Psoas muscle (tissue), 8 donors: ENCODE measurements around the gene SPON1. TPM values are rescaled to one million over a fixed set of nuclear protein-coding genes. Genes with fewer than 3 reads are reported as not detected.

Source experiments
- ATAC-seq, 4 donors: fragments of 200-7000 bp; cut with Tn5 transposase; one replicate each; pipeline ENCODE4 v1.9.1; 2020; ENCODE audit warnings: moderate library complexity in 3 of 4, mild to moderate bottlenecking in 2 of 4
- DNase-seq, 2 donors: peaks; one replicate each; pipeline ENCODE4 v3.0.0-alpha.2; 2020
- H3K27ac ChIP-seq: fragments of 200-600 bp; one replicate; pipeline ENCODE4 v1.8.0; 2022
- H3K27me3 ChIP-seq, 3 donors: fragments of 200-600 bp in 1 of 3; one replicate each; pipeline versions ENCODE4 v1.6.1 to v1.8.0; 2013 to 2022; ENCODE audit warnings: low read length in 2 of 3, mild to moderate bottlenecking in 2 of 3, moderate library complexity in 1 of 3; ENCODE audit not compliant: insufficient read depth in 3 of 3
- H3K36me3 ChIP-seq, 2 donors: fragments of 200-600 bp in 1 of 2; one replicate each; pipeline versions ENCODE4 v1.6.1 to v1.8.0; 2013 to 2022; ENCODE audit warnings: low read depth in 1 of 2, mild to moderate bottlenecking in 1 of 2, moderate library complexity in 1 of 2; ENCODE audit not compliant: insufficient read depth in 1 of 2
- H3K4me1 ChIP-seq: fragments of 200-600 bp; one replicate; pipeline ENCODE4 v1.8.0; 2022
- H3K4me3 ChIP-seq: fragments of 200-600 bp; one replicate; pipeline ENCODE4 v1.8.0; 2022; ENCODE audit warnings: mild to moderate bottlenecking
- H3K9me3 ChIP-seq: fragments of 200-600 bp; one replicate; pipeline ENCODE4 v1.8.0; 2022
- CTCF ChIP-seq: fragments of 200-600 bp; IDR thresholded peaks from one replicate; pipeline ENCODE4 v1.8.0; 2022; ENCODE audit warnings: antibody characterized with exemption
- WGBS, 3 donors: extraction: QIAGEN DNeasy Blood & Tissue Kit; methylation state at CpG; one replicate each; pipeline versions ENCODE4 v1.1.6 to v1.1.7; 2013; 5-methylcytosine and 5-hydroxymethylcytosine counted together
- intact Hi-C, 2 donors: fragments of 100-400 bp; cut with DNase I; formaldehyde crosslinking; loops; one replicate each; pipeline versions ENCODE4 v1.11.0 to v1.14.2; 2022
- polyA plus RNA-seq, 3 donors: library from polyadenylated mRNA; stranded (reverse); fragments of 200-250 nt; gene quantifications; one replicate each; pipeline ENCODE4 v1.2.3, GENCODE V29; 2013
- total RNA-seq, 4 donors: library from RNA; stranded (reverse); fragmentation: NEBNext Ultra II Directional in 2 of 4; extraction: Animal tissue kit (Norgen Biotek cat#: 25700) in 2 of 4; gene quantifications; one replicate each; pipeline versions ENCODE4 v1.2.1 to v1.2.4, GENCODE V29; 2021 to 2023
- donor health status: healthy with polysubstance abuse.
- donor health status: DM: no; HTN: no; CAD: no; lungs with moderate emphysema.
- donor health status: Bipolar disorder and iron deficiency.
- donor health status: healthy.
- donor health status: DM: yes; HTN: yes; CAD: no.
- donor health status: DM: no; HTN: no; CAD: no.
- donor health status: DM: no; HTN: no; CAD: no.
- donor health status: DM: yes; HTN: yes; CAD: no.

Gene SPON1
- total and polyA plus RNA-seq, 7 donors: 0.24 to 1.6 (median 1.2) TPM

DNA sequence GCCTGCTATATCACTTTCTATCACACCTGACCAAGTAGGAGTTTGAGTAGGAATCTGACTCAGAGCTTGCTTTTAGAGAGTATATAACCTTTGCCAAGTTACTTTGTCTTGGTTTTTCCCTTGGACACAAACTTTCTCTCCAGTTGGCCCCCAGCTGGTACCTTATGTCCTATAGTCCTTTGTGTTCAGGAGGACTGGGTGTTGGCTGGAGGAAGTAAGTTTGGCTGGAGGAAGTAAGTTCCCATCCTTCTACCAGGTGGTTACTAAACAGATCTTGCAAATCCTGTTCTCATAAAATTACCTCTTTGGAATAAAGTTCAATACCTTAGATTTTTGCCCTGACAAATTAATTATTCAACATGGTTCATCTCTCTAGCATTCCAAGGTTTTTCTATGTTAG lies 37.2 kb downstream of the SPON1 start:
- Histone ChIP-seq H3K27ac (no peak overlapping the region), H3K36me3 (no peaks in the 10 kb centered on the region), H3K4me3 (no peak overlapping the region), H3K4me1 (no peaks in the 10 kb centered on the region), H3K27me3 (no peaks in the 10 kb centered on the region), H3K9me3 (peaks cover 5% of the 10 kb centered on the region)
- DNase-seq (no peak), ATAC-seq (no peak)
- intact Hi-C loops: no loop called here
- no peak for TF ChIP-seq CTCF

DNA sequence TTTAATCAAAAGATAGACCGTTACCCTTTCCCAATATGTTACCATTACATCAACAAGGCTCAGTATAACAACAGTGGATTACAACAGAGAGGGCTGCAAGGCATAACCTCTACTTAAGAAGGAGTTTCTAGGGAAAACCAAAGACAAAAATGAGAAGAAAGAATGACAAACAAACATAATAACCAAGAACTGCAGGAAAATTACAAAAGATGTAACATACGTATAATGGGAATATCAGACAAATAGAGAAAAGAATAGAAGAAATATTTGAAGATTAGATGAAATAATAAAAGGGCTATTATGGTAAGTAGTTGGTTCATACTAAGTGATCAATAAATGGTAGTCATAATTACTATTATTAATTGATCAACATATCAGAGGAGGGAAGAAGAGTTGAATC lies 39.1 kb downstream of the SPON1 start:
- H3K27me3 ChIP-seq: no peaks in the 10 kb centered on the region
- WGBS, 3 donors: 95 to 100% (median 97%) methylated on average over 2 of the region's 2 CpGs

DNA sequence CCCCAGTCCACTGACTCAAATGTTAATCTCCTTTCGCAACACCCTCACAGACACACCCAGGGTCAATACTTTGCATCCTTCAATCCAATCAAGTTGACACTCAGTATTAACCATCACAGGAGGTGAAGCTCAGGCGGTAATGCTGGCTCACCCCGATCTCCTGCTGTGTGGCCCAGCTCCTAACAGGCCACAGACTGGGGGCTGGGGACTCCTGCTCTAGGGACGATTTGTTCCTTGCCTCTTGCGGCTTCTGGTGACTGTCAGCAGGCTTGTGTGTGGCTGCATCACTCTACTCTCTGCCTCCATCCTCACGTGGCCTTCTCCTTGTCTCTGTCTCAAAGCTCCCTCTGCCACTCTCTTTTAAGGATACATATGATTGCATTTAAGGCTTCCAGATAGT lies 45.0 kb downstream of the SPON1 start:
- ATAC-seq (no peak), DNase-seq (no peak)
- Histone ChIP-seq H3K36me3 (no peaks in the 10 kb centered on the region), H3K9me3 (peaks cover 5% of the 10 kb centered on the region), H3K27me3 (no peaks in the 10 kb centered on the region), H3K27ac (no peak overlapping the region), H3K4me1 (no peaks in the 10 kb centered on the region), H3K4me3 (no peak overlapping the region)
- TF ChIP-seq CTCF: no peak
- 89 to 93% (median 89%) methylated on average over 6 of the region's 6 CpGs for WGBS, 3 donors
- intact Hi-C loops: no loop called here

More for the DNA sequence above, 39.1 kb downstream of the SPON1 start:
- no peak overlapping the region for H3K27ac ChIP-seq
- H3K36me3 ChIP-seq: no peaks in the 10 kb centered on the region
- TF ChIP-seq CTCF: no peak
- H3K9me3 ChIP-seq: peaks cover 5% of the 10 kb centered on the region
- no peak overlapping the region for H3K4me3 ChIP-seq
- ATAC-seq: no peak
- DNase-seq: no peak
- no peaks in the 10 kb centered on the region for H3K4me1 ChIP-seq
- intact Hi-C loops: no loop called here

- no peaks in the 10 kb centered on the region for H3K27me3 ChIP-seq
- H3K9me3 ChIP-seq: no peaks in the 10 kb centered on the region
- no peak for ATAC-seq
- 56 to 66% (median 59%) methylated on average over 3 of the region's 3 CpGs for WGBS, 3 donors
- H3K4me1 ChIP-seq: no peaks in the 10 kb centered on the region
- no peaks in the 10 kb centered on the region for H3K36me3 ChIP-seq
- no peak for DNase-seq
- intact Hi-C loops: no loop called here
- no peak overlapping the region for H3K27ac ChIP-seq
- no peak for TF ChIP-seq CTCF
- H3K4me3 ChIP-seq: no peak overlapping the region
These were observed 48.1 kb downstream of the SPON1 start for GRCh38 chr11:14010665-14011064.

- no peak overlapping the region for H3K4me3 ChIP-seq
- H3K36me3 ChIP-seq: no peaks in the 10 kb centered on the region
- H3K27me3 ChIP-seq: no peaks in the 10 kb centered on the region
- intact Hi-C loops: no loop called here
- WGBS, 3 donors: 53 to 67% (median 62%) methylated on average over 4 of the region's 4 CpGs
- no peak overlapping the region for H3K27ac ChIP-seq
- TF ChIP-seq CTCF: no peak
- no peaks in the 10 kb centered on the region for H3K9me3 ChIP-seq
- ATAC-seq: no peak
- no peaks in the 10 kb centered on the region for H3K4me1 ChIP-seq
- no peak for DNase-seq
These were observed 50.3 kb downstream of the SPON1 start for GRCh38 chr11:14012846-14013245.
